Neural progenitor cell (in vitro differentiated cells): ENCODE results near the gene ZMYND12.

ENCODE experiments used
- EZH2 ChIP-seq: fragments of 200-600 bp; sonication (generic); IDR thresholded peaks from 2 replicates; pipeline ENCODE4 v1.6.1; 2017; ENCODE audit warnings: antibody characterized with exemption, mild to moderate bottlenecking, moderate library complexity
- TF ChIP-seq, protein P1 (sequence below): fragments of 200-600 bp; sonication (generic); IDR thresholded peaks from 2 replicates; pipeline ENCODE4 v1.5.1; 2017; ENCODE audit warnings: antibody characterized with exemption, mild to moderate bottlenecking

DNA sequence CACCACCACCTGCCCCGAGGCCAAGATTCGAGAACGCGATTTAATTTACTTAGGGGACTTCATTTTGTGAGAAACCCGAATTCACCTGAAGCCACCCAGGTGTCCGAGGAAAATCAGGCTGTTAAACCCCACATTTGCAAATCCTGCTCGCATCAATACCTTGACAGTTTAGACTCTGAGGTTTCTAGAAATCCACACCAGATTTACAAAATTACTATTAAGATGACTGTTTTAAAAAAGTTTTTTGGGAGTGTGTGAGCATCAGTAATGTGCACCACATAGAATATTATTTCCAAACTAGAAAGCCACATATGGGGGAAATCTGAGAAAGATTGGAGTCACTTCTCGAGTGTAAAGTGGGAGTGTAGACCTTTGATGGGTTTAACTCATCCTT lies 74.5 kb downstream of the ZMYND12 start:
- TF ChIP-seq, protein P1, sequence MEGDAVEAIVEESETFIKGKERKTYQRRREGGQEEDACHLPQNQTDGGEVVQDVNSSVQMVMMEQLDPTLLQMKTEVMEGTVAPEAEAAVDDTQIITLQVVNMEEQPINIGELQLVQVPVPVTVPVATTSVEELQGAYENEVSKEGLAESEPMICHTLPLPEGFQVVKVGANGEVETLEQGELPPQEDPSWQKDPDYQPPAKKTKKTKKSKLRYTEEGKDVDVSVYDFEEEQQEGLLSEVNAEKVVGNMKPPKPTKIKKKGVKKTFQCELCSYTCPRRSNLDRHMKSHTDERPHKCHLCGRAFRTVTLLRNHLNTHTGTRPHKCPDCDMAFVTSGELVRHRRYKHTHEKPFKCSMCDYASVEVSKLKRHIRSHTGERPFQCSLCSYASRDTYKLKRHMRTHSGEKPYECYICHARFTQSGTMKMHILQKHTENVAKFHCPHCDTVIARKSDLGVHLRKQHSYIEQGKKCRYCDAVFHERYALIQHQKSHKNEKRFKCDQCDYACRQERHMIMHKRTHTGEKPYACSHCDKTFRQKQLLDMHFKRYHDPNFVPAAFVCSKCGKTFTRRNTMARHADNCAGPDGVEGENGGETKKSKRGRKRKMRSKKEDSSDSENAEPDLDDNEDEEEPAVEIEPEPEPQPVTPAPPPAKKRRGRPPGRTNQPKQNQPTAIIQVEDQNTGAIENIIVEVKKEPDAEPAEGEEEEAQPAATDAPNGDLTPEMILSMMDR: no peak
- no peak for TF ChIP-seq EZH2
